AG04449 (cell line): ENCODE data around the gene CEBPG.

Source experiments
- CTCF ChIA-PET: fragments of 350-600 bp; formaldehyde crosslinking; extraction: SDS; loops from one replicate; lab custom pipeline; 2021; ENCODE audit warnings: antibody characterized with exemption; lab: Yijun Ruan, JAX
- POLR2A ChIA-PET: fragments of 400-600, 350-600 bp; formaldehyde crosslinking; extraction: SDS; loops from one replicate; lab custom pipeline; 2020; ENCODE audit warnings: antibody characterized with exemption, inconsistent platforms; lab: Yijun Ruan, JAX
- DNase-seq: peaks from one replicate; pipeline ENCODE4 v3.0.0-alpha.2; 2010; ENCODE audit warnings: low read depth, low spot score
- H3K4me3 ChIP-seq: 2 replicates; pipeline ENCODE4 v1.5.1; 2011; ENCODE audit warnings: low read depth, mild to moderate bottlenecking, control low read depth, low read length
- CTCF ChIP-seq: IDR thresholded peaks from one replicate; pipeline ENCODE4 v1.5.1; 2011; ENCODE audit warnings: mild to moderate bottlenecking, moderate library complexity, low read length, control low read depth, inconsistent platforms; ENCODE audit not compliant: insufficient read depth; ENCODE audit errors: missing control alignments

The CEBPG gene

GRCh38 chr19:33429891-33430673, 56.6 kb downstream of the CEBPG start:
- no peak for DNase-seq
- ChIA-PET POLR2A (interaction anchor here (0.7 to 1.0 kb wide), 2 partner anchors 43 to 366 kb away, joined by 3 read pairs; no protein-coding TSS in a partner anchor), CTCF (interaction anchor here (0.6 to 12.0 kb wide), 34 partner anchors 9 to 666 kb away, joined by 3 to 311 read pairs (median 4); partner anchors contain the start of gene CEBPA)
- H3K4me3 ChIP-seq, result no peak overlapping the region
- TF ChIP-seq CTCF, result no peak

DNA sequence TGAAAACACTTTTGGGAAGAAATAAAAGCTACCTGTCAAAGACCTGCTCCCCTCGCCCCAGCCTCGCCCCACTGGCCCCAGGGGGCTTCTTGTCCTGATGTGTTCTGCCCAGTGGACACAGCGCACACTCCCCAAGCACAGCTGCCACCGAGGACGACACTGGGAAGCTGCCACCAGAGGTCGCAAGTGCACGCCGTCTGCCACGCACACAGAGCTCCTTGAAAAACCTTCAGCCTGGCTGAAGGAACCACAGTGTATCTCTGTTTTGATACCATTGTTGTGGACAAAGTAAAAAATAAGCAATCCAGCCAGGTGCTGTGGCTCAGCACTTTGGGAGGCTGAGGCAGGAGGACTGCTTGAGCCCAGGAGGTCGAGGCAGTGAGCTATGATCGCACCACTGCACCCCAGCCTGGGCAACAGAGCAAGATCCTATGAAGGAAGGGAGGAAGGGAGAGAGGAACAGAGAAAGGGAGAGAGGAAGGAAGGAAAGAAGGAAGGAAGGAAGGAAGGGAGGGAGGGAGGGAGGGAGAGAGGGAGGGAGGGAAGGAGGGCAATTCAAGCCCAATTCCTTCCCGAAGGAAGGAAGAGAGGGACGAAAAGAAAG, 57.3 kb downstream of the CEBPG start:
- CTCF ChIA-PET, result interaction anchor here (0.6 to 12.0 kb wide), 31 partner anchors 9 to 354 kb away, joined by 3 to 311 read pairs (median 4); partner anchors contain the start of gene CEBPA
- POLR2A ChIA-PET, result interaction anchor here (0.6 to 1.0 kb wide), 3 partner anchors 42 to 365 kb away, joined by 3 read pairs; no protein-coding TSS in a partner anchor
- peak; percentile 97 for TF ChIP-seq CTCF
- no peak for DNase-seq
- H3K4me3 ChIP-seq, result no peak overlapping the region

- ChIA-PET POLR2A (no interaction called here), CTCF (interaction anchor here (1.0 to 12.0 kb wide), 12 partner anchors 8 to 665 kb away, joined by 3 to 311 read pairs (median 5); no protein-coding TSS in a partner anchor)
- H3K4me3 ChIP-seq, result no peak overlapping the region
- TF ChIP-seq CTCF, result no peak
- DNase-seq, result no peak
Measured at GRCh38 chr19:33432015-33432414, 58.5 kb downstream of the CEBPG start.
